MM.1S (cell line): ENCODE results near the gene SMC6.

ENCODE experiments used
- CTCF ChIP-seq: fragments of 300-600 bp; sonication (generic); IDR thresholded peaks from 2 replicates; pipeline ENCODE4 v1.5.1; 2016; ENCODE audit warnings: antibody characterized with exemption, low read length, mixed read lengths
- EZH2phosphoT487 ChIP-seq: fragments of 300-600 bp; sonication (generic); IDR thresholded peaks from 2 replicates; pipeline ENCODE4 v1.6.1; 2018; ENCODE audit warnings: antibody characterized with exemption, low read length

GRCh38 chr2:17799301-17800120 is 45.9 kb upstream of the SMC6 start:
- no peak for TF ChIP-seq CTCF
- no peak for TF ChIP-seq EZH2phosphoT487
